Activated CD4-positive, alpha-beta T cell treated with anti-CD3 and anti-CD28 coated beads, Interleukin-2, amount 50 U/mL, for 48 hours (primary cell): ENCODE measurements around the gene CHST11.
"Not testable (repeated sequence)": the region's sequence is repeated elsewhere in the genome, so short reads cannot be mapped to it uniquely, and the experiment has no call there.

Experiments used
- DNase-seq, 2 experiments: peaks; one replicate each; pipeline ENCODE4 v3.0.0-alpha.2; 2020

The CHST11 gene

DNA sequence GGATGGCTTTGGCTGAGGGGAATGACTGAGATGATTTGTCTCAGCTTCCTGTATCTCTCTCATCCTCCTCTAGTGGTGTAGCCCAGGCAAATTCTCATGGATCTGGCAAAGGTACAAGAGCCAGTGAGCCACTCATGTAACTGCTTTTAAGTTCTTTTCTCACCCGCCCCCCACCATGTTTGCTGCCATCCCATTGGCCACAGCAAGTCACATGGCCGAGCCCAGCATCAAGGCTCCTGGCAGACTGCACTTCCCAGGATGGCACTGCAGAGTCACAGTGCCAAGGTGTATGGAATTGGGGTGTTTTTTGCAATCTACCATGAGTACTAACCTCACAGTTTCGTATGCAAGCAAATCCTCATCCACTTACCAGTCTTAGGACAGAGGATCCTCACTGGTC lies 50.9 kb downstream of the CHST11 start:
- no peak for DNase-seq

DNA sequence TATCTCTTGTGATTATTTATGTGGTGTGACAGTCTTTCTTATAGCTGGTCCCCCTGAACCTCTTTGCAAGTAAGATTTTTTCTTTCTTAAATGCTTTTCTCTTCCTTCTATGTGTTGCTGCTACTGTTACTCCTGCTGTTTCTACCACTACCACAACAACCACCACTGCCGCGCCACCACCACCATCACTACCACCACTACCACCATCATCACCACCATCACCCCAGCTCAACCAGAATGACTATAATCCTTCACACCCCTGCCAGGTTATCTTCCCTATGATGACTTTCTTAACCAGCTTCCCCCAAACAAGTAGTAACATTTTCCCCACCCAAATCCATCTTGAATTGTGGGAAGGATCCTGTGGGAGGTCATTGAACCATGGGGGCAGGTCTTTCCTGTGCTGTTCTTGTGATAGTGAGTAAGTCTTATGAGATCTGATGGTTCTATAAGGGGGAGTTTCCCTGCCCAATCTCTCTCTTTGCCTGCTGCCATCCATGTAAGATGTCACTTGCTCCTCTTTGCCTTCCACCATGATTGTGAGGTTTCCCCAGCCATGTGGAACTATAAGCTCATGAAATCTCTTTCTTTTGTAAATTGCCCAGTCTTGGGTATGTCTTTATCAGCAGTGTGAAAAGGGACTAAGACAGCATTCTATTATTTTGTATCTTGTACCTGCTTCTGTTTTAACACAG lies 52.2 kb downstream of the CHST11 start:
- DNase-seq, result no peak

DNA sequence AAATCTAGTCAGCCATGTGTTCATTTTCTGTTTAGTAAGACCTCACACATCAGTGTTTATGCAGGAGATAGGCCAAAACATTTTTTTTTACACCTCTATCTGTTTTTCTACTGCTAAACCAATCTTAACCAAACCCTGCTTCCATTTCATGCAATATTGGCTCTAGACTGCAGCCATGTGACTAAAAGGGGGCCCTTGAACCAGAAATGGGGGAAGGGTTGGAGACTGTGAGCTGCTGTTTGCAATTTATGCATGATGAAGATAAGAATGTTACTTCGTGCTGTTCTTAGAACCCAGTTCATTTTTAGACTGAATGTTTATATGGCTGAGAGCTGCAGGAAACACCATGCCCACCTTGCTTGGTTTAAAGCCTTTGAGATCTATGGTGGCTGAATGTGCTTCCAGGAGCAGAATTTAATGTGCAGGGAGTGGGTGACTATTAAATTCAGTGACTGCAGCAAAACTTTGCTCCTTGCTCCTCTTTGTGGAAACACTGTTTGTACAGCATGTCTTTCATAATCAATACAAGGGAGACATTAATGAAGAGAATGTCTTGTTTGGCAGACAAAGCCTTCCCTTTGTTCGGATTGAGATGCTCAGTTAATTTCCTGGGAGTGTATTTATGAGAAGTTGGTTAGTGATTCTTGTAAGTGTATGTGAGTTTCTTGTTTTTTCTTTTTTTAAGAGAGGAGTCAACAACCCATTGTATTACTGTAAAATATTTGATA lies 53.6 kb downstream of the CHST11 start:
- no peak for DNase-seq

DNA sequence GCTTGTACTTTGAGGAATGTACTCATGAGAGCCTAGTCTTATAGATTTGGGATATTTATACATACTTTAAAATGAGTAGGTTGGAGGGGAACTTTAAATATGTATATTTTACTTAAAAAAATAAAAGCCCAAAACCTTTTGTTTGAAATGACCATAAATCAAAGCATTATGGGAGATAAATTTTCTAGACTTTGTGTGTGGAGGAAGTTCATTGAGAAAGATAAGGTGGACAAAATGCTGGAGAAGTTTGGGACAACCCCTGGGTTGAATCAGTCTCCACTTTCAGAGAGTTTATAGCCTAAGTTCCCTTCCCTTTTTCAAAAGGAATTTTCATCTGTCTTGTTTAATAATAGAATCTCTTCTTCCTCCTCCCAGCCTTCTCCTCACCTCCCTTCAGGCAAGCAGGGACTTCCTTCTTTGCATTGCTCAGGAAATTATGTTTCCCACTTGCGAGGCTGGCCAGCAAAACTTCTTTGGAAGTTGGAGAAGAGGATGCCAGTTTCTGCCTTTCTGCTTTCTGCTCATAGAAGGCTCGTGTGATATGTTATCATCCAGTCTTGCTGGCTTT lies 54.2 kb downstream of the CHST11 start:
- DNase-seq, result no peak

DNA sequence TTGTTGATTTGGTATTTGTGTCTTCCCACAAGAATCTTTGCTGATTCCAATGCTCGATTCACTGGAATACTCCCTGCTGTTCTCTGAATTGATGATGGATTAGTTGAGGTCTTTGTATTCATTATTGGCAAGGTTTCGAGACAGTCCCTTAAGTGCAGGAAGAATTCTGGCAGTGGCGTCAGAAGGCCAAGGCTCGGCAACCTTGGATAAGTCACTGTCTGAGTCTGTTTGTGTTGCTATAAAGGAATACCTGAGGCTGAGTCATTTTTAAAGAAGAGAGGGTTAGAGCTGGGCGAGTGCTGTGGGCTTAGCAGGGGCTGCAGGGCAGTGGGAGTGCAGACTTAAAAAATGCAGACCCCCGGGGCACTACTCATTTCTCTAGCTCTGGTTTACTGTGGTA lies 56.9 kb downstream of the CHST11 start:
- DNase-seq, result no peak

DNA sequence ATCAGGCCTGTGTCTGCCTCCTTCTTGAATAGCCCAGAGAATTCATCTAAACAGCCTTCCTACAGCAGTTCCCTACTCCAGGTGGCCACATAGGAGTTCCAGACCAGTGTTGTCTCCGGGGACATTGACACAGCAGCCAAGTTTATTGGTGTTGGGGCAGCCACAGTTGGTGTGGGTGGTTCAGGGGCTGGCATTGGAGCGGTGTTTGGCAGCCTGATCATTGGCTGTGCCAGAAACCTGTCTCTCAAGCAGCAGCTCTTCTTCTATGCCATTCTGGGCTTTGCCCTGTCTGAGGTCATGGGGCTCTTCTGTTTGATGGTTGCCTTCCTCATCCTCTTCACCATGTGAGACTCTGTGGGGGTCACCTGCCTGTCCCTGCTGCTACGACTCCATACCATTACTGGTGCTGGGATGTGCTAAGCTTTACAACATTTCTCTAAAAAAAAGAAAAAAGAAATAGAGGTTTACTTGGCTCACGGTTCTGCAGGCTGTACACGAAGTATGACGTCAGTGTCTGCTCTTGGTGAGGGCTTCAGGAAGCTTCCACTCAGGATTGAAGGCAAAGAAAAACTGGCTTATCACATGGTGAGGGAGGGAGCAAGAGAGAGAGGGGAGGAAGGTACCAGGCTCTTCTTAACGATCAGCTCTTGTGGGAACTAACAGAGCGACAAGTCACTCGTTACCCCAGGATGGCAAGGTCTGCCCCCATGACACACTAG lies 57.5 kb downstream of the CHST11 start:
- DNase-seq, result no peak

DNA sequence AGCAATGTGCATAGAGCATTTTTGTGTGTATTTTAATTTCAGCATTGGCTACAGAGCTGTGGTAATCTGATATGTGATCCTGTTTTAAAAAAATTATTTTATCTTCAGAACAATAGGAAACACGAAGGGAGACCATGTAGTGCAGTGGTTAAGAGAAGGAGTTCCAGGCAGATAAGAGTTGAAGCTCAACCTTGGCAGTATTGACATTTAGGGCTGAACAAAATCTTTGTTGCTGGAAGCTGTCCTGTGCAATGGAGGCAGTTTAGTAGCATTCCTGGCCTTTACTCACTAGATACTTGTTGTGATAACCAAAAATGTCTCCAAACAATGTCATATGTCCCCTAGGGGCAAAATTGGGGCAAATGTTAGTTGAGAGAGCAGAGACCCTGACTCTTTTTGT lies 59.2 kb downstream of the CHST11 start:
- no peak for DNase-seq

DNA sequence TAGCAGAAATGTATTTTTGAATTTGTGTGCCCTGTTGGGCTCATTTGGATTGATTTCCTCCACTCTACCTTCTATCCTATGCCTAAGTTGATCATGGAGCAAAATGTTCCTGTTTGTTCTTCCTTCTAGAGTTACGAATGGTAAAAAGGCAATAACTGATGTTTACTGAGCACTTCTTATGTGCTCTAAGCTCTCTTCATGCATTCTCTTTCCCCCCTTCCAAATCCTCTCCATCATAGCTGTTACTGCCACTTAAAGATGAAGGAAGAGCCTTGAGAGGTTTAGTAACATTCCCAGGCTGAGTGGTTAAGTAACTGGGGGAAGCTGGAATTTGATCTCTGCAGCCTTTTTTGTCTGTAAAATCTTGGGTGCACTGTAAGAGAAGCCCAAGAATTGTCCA lies 60.1 kb downstream of the CHST11 start:
- no peak for DNase-seq

DNA sequence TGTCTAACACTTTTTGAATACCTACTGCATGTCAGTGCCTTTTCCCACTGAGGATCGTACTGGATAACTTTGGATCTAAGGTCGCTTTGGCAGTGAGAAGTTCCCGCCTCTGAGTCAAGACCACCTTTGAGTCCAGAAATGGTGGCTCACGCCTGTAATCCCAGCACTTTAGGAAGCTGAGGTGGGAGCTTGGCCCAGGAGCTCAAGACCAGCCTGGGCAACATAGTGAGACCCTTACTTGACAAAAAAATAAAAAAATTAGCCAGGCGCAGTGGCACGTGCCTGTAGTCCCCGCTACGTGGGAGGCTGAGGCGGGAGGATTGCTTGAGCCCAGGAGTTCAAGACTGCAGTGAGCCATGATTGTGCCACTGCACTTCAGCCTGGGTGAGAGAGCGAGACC lies 61.1 kb downstream of the CHST11 start:
- DNase-seq, result no peak

DNA sequence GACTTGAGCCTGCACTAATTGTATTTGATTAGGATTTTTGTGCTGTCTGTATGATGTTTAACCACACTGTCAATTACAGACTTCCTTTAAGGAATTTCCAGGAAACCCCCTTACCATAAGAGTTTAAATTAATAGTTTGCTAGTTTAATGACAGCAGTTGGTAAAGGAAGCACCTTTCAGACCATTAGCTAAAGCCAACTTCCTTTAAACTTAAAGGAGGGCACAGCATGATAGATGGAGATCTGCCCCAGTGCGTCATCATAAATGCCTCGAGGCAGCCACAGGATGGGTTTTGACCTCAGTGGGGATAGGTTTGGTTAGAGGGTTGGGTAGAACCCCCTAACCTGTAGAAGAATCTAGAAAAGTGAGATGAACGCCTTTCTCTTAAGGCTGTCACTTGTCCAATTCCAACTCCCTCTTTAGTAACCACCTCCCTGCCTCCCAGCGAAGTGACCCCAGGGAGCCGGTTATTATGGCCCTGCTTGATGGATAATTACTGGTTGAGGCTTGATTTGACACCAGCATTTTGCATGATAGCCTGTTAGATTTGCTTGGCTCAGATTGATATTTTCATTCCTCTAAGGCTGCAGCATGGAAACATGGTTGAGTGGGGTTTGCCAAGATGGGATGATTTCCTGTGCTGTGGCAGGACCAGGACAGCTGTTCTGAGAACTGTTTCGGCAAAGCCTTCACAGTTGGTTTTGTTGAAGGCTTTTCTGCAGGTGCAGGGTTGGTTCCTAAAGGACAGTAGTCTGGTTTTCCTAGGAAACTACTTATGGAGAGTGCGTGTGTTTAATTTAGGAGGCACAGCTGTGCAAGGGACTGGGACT lies 62.7 kb downstream of the CHST11 start:
- no peak for DNase-seq

DNA sequence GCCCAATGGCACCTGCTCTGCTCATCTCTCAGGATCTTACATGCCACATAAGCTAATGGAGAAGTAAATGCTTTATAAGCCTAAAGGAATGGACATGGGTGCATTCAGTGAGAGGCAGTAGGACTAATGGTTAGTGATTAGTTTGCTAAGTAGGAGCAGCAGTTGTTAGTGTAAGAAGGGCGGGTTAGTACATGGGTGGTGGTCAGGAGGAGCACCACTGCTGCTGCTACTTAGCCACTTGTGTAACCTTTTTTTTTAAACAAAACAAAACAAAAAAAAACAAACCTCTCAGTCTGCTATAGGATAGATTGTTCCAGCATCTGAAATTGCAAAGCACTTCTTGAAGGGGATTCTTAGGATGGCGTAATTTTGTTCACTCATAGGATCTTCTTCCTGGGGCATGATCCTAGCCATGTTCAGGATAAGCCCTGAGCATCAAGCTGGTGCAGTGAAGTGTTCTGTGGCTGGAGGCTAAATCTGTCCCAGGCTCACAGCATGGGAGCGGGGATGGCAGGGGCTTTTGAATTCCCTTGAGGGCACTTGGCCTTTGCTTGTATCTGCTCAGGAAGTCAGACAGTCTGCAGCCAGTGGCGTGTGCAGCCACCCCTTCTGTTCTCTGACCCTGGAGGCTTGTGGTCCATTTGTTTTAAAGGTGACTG lies 63.6 kb downstream of the CHST11 start:
- no peak for DNase-seq

DNA sequence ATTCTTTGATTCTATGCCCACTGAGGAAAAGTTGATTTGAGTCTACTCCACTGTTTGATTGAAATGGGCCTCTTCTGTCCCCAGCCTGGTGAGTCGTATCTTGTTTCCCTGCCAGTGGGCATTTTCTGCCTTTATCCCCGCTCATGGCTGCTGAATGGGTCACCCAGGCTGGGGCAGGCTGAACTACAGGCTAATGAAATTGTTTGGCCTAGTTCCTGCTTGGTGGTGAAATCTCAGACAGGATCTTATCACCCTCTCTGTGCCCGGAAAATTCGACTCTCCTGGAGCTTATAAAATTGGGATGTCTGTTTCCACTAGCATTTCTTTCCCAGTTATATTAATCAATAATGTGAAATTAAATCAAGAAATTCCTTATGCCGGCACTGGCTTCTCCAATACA lies 65.0 kb downstream of the CHST11 start:
- no peak for DNase-seq

DNA sequence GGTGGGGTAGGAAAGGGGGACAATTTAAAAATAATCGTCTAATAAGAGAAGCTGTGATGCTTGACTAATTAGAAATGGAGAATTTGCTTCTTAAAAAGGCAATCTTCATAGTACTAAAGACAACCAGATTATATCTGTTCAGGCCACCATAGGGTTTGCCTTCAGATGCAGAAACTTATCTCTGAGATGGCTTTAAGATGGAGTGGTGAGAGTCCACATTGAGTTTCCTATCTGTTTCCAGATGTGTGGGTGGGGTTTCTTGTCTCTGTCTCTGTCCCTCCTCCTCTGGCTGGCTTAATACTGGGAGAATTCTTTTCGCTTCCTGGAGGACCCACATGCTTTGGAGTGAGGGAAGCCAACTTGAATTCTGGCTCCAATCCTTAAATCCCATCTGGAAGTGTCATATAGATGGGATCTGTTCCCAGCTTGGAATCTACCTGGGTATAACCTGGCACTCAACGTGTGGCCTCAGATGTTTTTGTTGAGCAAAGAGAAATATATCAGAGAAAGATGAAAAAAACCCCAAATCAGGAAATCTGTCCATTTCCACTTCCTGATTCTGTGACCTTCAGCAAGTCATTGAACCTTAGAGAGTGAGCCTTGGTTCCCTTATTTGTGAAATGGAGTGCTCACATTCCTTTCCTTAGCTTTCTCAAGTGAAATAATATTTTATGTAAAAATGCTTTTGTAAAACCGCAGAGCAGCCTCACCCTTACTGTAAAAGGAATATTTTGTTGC lies 66.4 kb downstream of the CHST11 start:
- no peak for DNase-seq

DNA sequence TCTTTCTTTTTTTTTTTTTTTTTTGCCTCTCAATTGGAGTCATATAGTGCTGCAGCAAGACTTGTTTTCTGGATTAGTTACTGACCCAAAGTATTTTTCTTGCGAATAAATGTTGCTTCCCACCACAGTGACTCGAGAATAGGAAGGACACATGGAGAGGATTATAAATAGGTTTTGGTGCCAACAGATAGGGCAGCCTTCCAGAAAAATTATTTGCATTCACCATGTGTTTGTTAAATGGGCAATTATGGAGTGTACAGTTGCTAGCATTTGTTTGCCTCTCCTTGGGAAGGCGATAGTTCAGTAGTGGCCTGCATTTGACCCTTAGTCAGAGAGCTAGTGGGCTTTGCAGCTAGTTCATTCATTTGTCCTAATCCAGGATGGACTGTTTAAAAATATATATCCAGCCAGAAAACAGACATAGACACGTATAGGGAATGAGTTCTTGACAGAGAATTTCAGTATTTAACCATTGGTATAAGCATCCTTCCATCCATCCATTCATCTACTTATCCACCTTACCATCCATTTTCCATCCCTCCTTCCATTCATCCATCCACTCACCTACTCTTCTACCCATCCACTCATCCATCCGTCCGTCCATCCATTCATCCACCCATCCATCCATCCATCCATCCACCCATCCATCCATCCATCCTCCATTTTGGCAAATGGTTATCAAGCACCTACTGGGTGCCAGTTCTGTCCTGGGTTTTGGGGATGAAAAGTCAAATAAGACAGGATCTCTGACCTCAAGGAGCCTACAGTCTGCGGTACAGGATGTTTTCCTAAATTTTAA lies 67.5 kb downstream of the CHST11 start:
- DNase-seq, result no peak

DNA sequence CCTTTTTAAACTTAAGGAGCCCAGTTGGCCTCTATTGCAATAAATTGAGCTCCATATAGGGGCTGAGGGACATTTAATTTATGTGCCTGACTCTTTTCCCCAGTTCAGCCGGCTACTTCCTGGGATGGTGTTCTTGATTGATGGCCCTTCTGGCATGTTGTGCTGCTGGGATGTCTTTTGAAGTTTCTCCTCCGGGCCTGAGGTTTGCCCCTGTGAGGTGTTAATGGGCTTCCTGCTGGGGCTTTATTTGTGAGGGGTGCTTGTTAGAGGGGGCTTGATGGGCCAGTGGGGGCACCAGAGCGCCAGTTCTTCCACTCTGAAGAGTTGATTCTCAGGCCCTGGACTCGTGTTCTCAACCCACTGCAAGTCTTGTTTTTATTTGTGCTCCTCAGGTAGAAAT lies 69.6 kb downstream of the CHST11 start:
- no peak for DNase-seq

DNA sequence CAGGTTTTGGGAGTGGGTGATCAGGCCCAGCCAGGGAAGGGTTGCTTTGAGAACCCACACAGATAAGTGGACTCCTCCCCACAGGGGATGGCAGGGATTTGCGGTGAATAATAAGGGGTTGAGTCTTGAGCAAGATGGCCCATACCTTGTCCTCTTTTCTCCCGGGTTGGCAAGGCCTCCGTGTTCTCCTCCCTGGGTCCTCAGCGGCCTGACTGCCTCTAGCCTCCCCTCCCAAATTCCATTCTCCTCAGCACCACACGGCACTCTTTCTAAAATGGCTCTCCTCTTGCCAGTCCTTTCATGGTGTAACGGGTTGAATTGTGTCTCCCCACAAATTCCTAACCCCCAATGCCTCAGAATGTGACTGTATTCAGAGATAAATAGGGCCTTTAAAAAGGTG lies 70.0 kb downstream of the CHST11 start:
- DNase-seq, result no peak

DNA sequence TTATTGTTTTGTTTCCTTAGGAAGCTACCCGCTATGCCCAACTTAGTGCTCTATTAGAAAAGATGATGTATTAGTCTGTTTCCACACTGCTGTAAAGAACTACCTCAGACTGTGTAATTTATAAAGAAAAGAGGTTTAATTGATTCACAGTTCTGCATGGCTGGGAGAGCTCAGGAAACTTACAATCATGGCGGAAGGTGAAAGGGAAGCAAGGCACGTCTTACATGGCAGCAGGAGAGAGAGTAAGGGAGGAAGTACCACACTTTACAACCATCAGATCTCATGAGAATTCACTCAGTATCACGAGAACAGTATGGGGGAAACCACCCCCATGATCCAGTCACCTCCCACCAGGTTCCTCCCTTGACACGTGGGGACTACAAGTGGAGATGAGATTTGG lies 70.9 kb downstream of the CHST11 start:
- not testable (repeated sequence) for DNase-seq

DNA sequence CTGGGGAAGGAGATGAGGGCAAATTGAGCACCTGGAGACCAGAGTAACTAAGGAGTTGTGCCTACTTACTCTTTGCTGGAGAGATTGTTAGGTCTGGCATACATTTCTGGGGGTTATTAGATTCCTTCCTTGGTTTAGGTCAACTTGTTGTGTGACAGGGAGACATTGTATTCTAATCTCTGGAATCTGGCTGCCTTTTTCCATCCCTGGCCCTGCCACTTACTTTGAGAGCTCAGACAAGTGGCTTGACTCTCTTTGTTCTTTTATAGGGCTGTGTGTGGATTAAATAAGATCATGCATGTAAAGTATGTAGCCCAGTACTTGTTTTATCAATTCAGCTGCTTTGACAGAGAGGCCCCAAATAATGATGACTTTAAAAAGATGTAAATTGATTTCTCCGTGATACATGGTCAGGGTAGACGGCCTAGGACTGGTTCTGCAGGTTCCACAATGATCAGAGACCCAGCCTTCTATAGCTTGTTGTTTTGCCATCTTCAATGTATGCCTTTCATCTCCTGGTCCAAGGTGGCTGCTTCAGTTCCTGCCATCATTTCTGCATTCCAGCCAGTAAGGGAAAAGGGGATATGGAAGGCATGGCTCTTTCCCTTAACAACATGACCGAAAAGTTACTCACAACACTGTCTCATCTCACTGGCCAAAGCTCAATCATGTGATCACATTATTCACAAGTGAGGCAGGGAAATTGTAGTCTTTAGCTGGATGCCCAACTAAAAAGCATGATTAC lies 72.6 kb downstream of the CHST11 start:
- DNase-seq, result no peak

DNA sequence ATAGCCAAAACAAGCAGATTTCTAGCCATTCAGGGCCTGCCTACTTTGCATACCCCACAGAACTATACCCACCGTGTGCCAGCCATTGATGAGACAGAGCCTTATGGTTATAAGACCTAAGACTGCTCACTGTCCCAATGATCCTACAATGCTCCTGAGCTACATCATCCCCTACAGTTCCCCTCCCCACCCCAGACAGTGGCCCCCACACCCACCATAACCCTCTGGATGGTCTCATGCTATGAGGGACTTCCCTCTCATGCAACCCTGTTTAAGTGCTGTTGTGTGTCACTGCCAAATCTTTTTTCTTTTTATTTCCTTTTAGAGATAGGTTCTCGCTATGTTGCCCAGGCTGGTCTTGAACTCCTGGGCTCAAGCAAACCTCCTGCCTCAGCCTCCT lies 75.9 kb downstream of the CHST11 start:
- DNase-seq, result no peak

DNA sequence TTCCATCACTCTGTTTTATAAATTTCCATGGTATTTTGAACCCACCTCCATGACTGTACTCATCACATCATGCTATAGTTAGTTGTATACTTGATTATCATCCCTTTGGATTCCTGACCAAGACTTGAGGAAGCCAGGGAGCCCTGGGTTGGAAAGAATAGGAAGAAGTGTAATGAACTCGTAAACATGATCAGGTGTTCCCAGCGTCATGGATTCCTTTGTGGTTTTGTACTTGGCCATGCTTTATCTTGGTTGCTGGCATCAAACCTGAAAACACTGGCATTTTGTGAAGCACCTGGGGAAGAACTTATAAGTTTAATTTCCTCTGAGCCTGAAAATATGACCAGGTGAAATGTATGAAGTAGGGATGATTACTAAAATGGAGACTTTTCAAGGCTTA lies 76.4 kb downstream of the CHST11 start:
- DNase-seq, result no peak
